H1 (cell line): ENCODE data around the gene HADHA. TPM values are rescaled to one million over a fixed set of nuclear protein-coding genes. Genes with fewer than 3 reads are reported as not detected.

Experiments used
- CTCF ChIA-PET: fragments of 300-600 bp; sonication (Branson Sonifier 250); formaldehyde crosslinking; loops from one replicate; lab custom pipeline; 2021; ENCODE audit not compliant: partially characterized antibody; lab: Charles Lee
- POLR2A ChIA-PET: fragments of 300-600 bp; sonication (Branson Sonifier 250); formaldehyde crosslinking; loops from one replicate; lab custom pipeline; 2021; ENCODE audit warnings: inconsistent platforms; ENCODE audit not compliant: partially characterized antibody; lab: Charles Lee
- DNase-seq, 2 experiments: peaks; one replicate each; pipeline versions ENCODE4 v3.0.0 to v3.0.0-alpha.2; 2010 to 2022; ENCODE audit warnings: low spot score in 2 of 2, low read depth in 1 of 2, mixed read lengths in 1 of 2
- FAIRE-seq: peaks from 2 replicates; lab custom pipeline; 2011; peaks lifted over from hg19 to GRCh38; lab: Jason Lieb, UNC
- H2AFZ ChIP-seq: 2 replicates; pipeline ENCODE4 v1.8.1; 2012; ENCODE audit warnings: low read length, inconsistent platforms
- H2AK5ac ChIP-seq: 2 replicates; pipeline ENCODE4 v1.6.1; 2013; ENCODE audit warnings: low read depth, low read length
- H2BK120ac ChIP-seq: replicated peaks from 2 replicates; pipeline ENCODE3; 2013; ENCODE audit warnings: low read depth, low read length, inconsistent platforms
- H2BK12ac ChIP-seq: 2 replicates; pipeline ENCODE4 v1.6.1; 2013; ENCODE audit warnings: low read depth, low read length
- H2BK15ac ChIP-seq: 2 replicates; pipeline ENCODE4 v1.6.1; 2013; ENCODE audit warnings: low read length
- H2BK20ac ChIP-seq: 2 replicates; pipeline ENCODE4 v1.6.1; 2013; ENCODE audit warnings: low read length
- H2BK5ac ChIP-seq: 2 replicates; pipeline ENCODE4 v1.6.1; 2013; ENCODE audit warnings: low read depth, low read length
- H3K14ac ChIP-seq: 2 replicates; pipeline ENCODE4 v1.6.1; 2013; ENCODE audit warnings: inconsistent platforms; ENCODE audit not compliant: insufficient read length
- H3K18ac ChIP-seq: 2 replicates; pipeline ENCODE4 v1.6.1; 2013; ENCODE audit warnings: low read length; ENCODE audit errors: extremely low read depth
- H3K23ac ChIP-seq: 2 replicates; pipeline ENCODE4 v1.6.1; 2013; ENCODE audit warnings: inconsistent platforms; ENCODE audit not compliant: insufficient read length
- H3K23me2 ChIP-seq: 2 replicates; pipeline ENCODE4 v1.6.1; 2013; ENCODE audit warnings: low read depth, low read length
- H3K27ac ChIP-seq: 2 replicates; pipeline ENCODE4 v1.6.1; 2011; ENCODE audit warnings: low read depth, low read length, inconsistent platforms
- H3K27me3 ChIP-seq, 4 experiments: replicated peaks in 1 of 4; 1 replicate in 1 of 4; 2 replicates in 3 of 4; pipeline versions ENCODE4 v1.6.1 to v1.8.1; 2011 to 2013; ENCODE audit warnings: low read length in 3 of 4, mild to moderate bottlenecking in 3 of 4, inconsistent platforms in 2 of 4, mixed read lengths in 2 of 4, moderate library complexity in 1 of 4; ENCODE audit not compliant: control insufficient read depth in 3 of 4, insufficient read depth in 3 of 4; ENCODE audit errors: extremely low read depth in 1 of 4
- H3K36me3 ChIP-seq, 4 experiments: 2 replicates each; pipeline versions ENCODE4 v1.6.1 to v1.8.1; 2011 to 2013; ENCODE audit warnings: mild to moderate bottlenecking in 4 of 4, low read length in 3 of 4, moderate library complexity in 2 of 4, control low read depth in 1 of 4, inconsistent platforms in 1 of 4; ENCODE audit not compliant: insufficient read depth in 4 of 4, control insufficient read depth in 2 of 4
- H3K4ac ChIP-seq: replicated peaks from 2 replicates; pipeline ENCODE3; 2013; ENCODE audit warnings: low read length, low read depth, mixed read lengths, inconsistent platforms; ENCODE audit not compliant: insufficient read length
- H3K4me1 ChIP-seq, 4 experiments: replicated peaks in 1 of 4; 1 replicate in 1 of 4; 2 replicates in 3 of 4; pipeline versions ENCODE4 v1.6.1 to v1.8.1; 2011 to 2013; ENCODE audit warnings: low read length in 3 of 4, inconsistent platforms in 2 of 4, mixed read lengths in 1 of 4; ENCODE audit not compliant: insufficient read depth in 4 of 4, control insufficient read depth in 3 of 4
- H3K4me2 ChIP-seq, 2 experiments: 2 replicates each; pipeline versions ENCODE4 v1.6.1 to v1.8.1; 2011 to 2013; ENCODE audit warnings: low read depth in 2 of 2, low read length in 2 of 2, control low read depth in 1 of 2, inconsistent platforms in 1 of 2, mild to moderate bottlenecking in 1 of 2; ENCODE audit not compliant: insufficient read depth in 1 of 2
- H3K4me3 ChIP-seq, 4 experiments: fragments of 200-600, 300-600 bp in 1 of 4; sonication (generic), shearing (Covaris generic), sonication (Bioruptor Twin) in 1 of 4; 2 replicates each; pipeline versions ENCODE4 v1.5.1 to v1.8.1; 2011 to 2016; ENCODE audit warnings: low read length in 4 of 4, low read depth in 3 of 4, control low read depth in 2 of 4, inconsistent platforms in 2 of 4, mild to moderate bottlenecking in 2 of 4, mixed read lengths in 1 of 4, moderate library complexity in 1 of 4; ENCODE audit not compliant: insufficient read depth in 2 of 4; ENCODE audit errors: extremely low read depth in 1 of 4
- H3K56ac ChIP-seq: replicated peaks from 2 replicates; pipeline ENCODE3; 2013; ENCODE audit warnings: low read depth, mild to moderate bottlenecking, mixed read lengths, low read length, inconsistent platforms; ENCODE audit not compliant: insufficient read length
- H3K79me1 ChIP-seq: 2 replicates; pipeline ENCODE4 v1.6.1; 2013; ENCODE audit warnings: low read depth, low read length, control low read depth
- H3K79me2 ChIP-seq, 2 experiments: 2 replicates each; pipeline versions ENCODE4 v1.6.1 to v1.8.1; 2012 to 2013; ENCODE audit warnings: low read length in 2 of 2, mild to moderate bottlenecking in 2 of 2, inconsistent platforms in 1 of 2; ENCODE audit not compliant: insufficient read depth in 2 of 2, control insufficient read depth in 1 of 2
- H3K9ac ChIP-seq, 4 experiments: replicated peaks in 1 of 4; 1 replicate in 1 of 4; 2 replicates in 3 of 4; pipeline versions ENCODE4 v1.6.1 to v1.8.1; 2011 to 2013; ENCODE audit warnings: low read depth in 3 of 4, low read length in 3 of 4, control low read depth in 2 of 4, mild to moderate bottlenecking in 2 of 4, moderate library complexity in 2 of 4, inconsistent platforms in 1 of 4; ENCODE audit errors: extremely low read depth in 1 of 4
- H3K9me3 ChIP-seq, 2 experiments: 2 replicates each; pipeline versions ENCODE4 v1.6.1 to v1.8.1; 2012 to 2013; ENCODE audit warnings: mild to moderate bottlenecking in 2 of 2, moderate library complexity in 2 of 2, control low read depth in 1 of 2, inconsistent platforms in 1 of 2, low read depth in 1 of 2, low read length in 1 of 2, mixed read lengths in 1 of 2; ENCODE audit not compliant: insufficient read depth in 2 of 2
- H4K20me1 ChIP-seq, 2 experiments: replicated peaks in 1 of 2; 2 replicates each; pipeline versions ENCODE3 to v1.8.1; 2011 to 2013; ENCODE audit warnings: inconsistent platforms in 2 of 2, low read length in 2 of 2, mild to moderate bottlenecking in 1 of 2; ENCODE audit not compliant: insufficient read depth in 2 of 2, control insufficient read depth in 1 of 2
- H4K5ac ChIP-seq: 2 replicates; pipeline ENCODE4 v1.6.1; 2013; ENCODE audit warnings: low read length, low read depth, mixed read lengths, inconsistent platforms; ENCODE audit not compliant: insufficient read length
- H4K8ac ChIP-seq: 2 replicates; pipeline ENCODE4 v1.8.0; 2013; ENCODE audit warnings: mild to moderate bottlenecking, moderate library complexity, low read length, inconsistent platforms; ENCODE audit not compliant: insufficient read depth; ENCODE audit errors: extremely low read depth
- H4K91ac ChIP-seq: replicated peaks from 2 replicates; pipeline ENCODE3; 2013; ENCODE audit warnings: low read length, mixed read lengths, inconsistent platforms; ENCODE audit not compliant: insufficient read length
- CHD1 ChIP-seq: IDR thresholded peaks from 2 replicates; pipeline ENCODE4 v1.6.1; 2012; ENCODE audit warnings: low read depth, low read length, improper control_type of control experiment
- FOSL1 ChIP-seq: IDR thresholded peaks from 2 replicates; pipeline ENCODE4 v1.6.1; 2011; ENCODE audit warnings: mild to moderate bottlenecking, low read depth, low read length, moderate library complexity; ENCODE audit not compliant: insufficient read depth
- GABPA ChIP-seq: IDR thresholded peaks from 2 replicates; pipeline ENCODE4 v1.6.1; 2011; ENCODE audit warnings: mild to moderate bottlenecking, low read length, moderate library complexity, borderline replicate concordance; ENCODE audit not compliant: insufficient read depth
- HDAC6 ChIP-seq: IDR thresholded peaks from one replicate; pipeline ENCODE4 v1.7.1; 2012; ENCODE audit warnings: low read depth, mild to moderate bottlenecking, inconsistent platforms, low read length, moderate library complexity
- POLR2AphosphoS5 ChIP-seq: IDR thresholded peaks from 2 replicates; pipeline ENCODE4 v1.6.1; 2011; ENCODE audit warnings: low read depth, low read length
- RFX5 ChIP-seq: IDR thresholded peaks from 2 replicates; pipeline ENCODE4 v1.6.1; 2011; ENCODE audit warnings: low read depth, low read length, improper control_type of control experiment, borderline replicate concordance
- TEAD4 ChIP-seq: IDR thresholded peaks from 2 replicates; pipeline ENCODE4 v1.6.1; 2012; ENCODE audit warnings: low read depth, low read length, inconsistent platforms, mixed read lengths
- USF2 ChIP-seq: IDR thresholded peaks from 2 replicates; pipeline ENCODE4 v1.6.1; 2011; ENCODE audit warnings: low read length, improper control_type of control experiment
- WGBS, 2 experiments: shearing (Covaris generic) in 1 of 2; methylation state at CpG; one replicate each; pipeline versions ENCODE4 v1.1.6 to v1.1.7; 2013 to 2015; ENCODE audit warnings: low lambda C conversion rate in 2 of 2, mixed read lengths in 2 of 2, inconsistent platforms in 1 of 2, low coverage in 1 of 2, missing lambda C conversion rate in 1 of 2; ENCODE audit not compliant: insufficient replicate concordance in 2 of 2, insufficient coverage in 1 of 2, insufficient read length in 1 of 2; ENCODE audit errors: extremely low coverage in 1 of 2, missing lambda C conversion rate in 1 of 2; 5-methylcytosine and 5-hydroxymethylcytosine counted together
- polyA plus RNA-seq, 7 experiments: library from polyadenylated mRNA; depleted of rRNA in 3 of 7; stranded (reverse) in 5 of 7; unstranded in 2 of 7; fragments of >200 nt in 5 of 7; fragments of 200-250 nt in 2 of 7; gene quantifications; 1 replicate in 5 of 7; 2 replicates in 1 of 7; 4 replicates in 1 of 7; pipeline versions ENCODE4 v1.2.1 to v1.2.3, GENCODE V29; 2011 to 2013; ENCODE audit warnings: missing spikeins in 2 of 7, mixed read lengths in 2 of 7
- total RNA-seq: library from RNA; stranded (reverse); fragmentation: NEBNext Ultra II Directional; extraction: Animal tissue kit (Norgen Biotek cat#: 25700); gene quantifications from 2 replicates; pipeline ENCODE4 v1.2.1, GENCODE V29; 2021

HADHA gene
- total and polyA plus RNA-seq, 2 of the 8 experiments (the other 6 are each of a cell fraction or from before 2014, with no cell fraction given), result 64.6 to 131 TPM

GRCh38 chr2:26268213-26268612 is 23.8 kb upstream of the HADHA start:
- no peak overlapping the region for H2BK15ac ChIP-seq
- no peak overlapping the region for H3K27ac ChIP-seq
- H3K4me3 ChIP-seq, result no peak overlapping the region
- CTCF ChIA-PET, result interaction anchor here (1.2 kb wide), 1 partner anchor 48 kb away, joined by 3 read pairs; no protein-coding TSS in a partner anchor
- no peaks in the 10 kb centered on the region for H3K27me3 ChIP-seq
- H3K9me3 ChIP-seq, result no peaks in the 10 kb centered on the region
- H2AFZ ChIP-seq, result no peak overlapping the region
- H4K20me1 ChIP-seq, result no peaks in the 10 kb centered on the region
- H3K23me2 ChIP-seq, result no peaks in the 10 kb centered on the region
- H2BK20ac ChIP-seq, result no peak overlapping the region
- no peak overlapping the region for H4K8ac ChIP-seq
- no peak overlapping the region for H2AK5ac ChIP-seq
- H3K14ac ChIP-seq, result no peak overlapping the region
- H2BK5ac ChIP-seq, result no peak overlapping the region
- H3K23ac ChIP-seq, result no peak overlapping the region
- H3K4ac ChIP-seq, result no peak overlapping the region
- H2BK120ac ChIP-seq, result no peak overlapping the region
- H3K56ac ChIP-seq, result no peak overlapping the region
- H3K4me2 ChIP-seq, result no peak overlapping the region
- WGBS, 2 experiments, result 97% methylated on average over 4 of the region's 4 CpGs; no CpG with 5 or more reads in 1 of the 2 experiments
- no peak for DNase-seq
- POLR2A ChIA-PET, result no interaction called here
- no peak overlapping the region for H2BK12ac ChIP-seq
- H3K4me1 ChIP-seq, result no peaks in the 10 kb centered on the region
- H3K18ac ChIP-seq, result no peak overlapping the region
- no peak overlapping the region for H4K91ac ChIP-seq
- no peaks in the 10 kb centered on the region; a peak in 1 of 8 replicates for H3K36me3 ChIP-seq
- no peak overlapping the region for H4K5ac ChIP-seq
- no peaks in the 10 kb centered on the region; the same call in 1 of the 2 replicates for H3K79me1 ChIP-seq
- no peaks in the 10 kb centered on the region for H3K79me2 ChIP-seq
- TF ChIP-seq USF2 (no peak), POLR2AphosphoS5 (no peak), HDAC6 (no peak), FOSL1 (no peak), CHD1 (no peak), TEAD4 (no peak), GABPA (no peak), RFX5 (no peak)
- no peak for FAIRE-seq
- H3K9ac ChIP-seq, result no peak overlapping the region
